ENCODE data around the gene ZNRF2.
"Not testable (repeated sequence)": the region's sequence is repeated elsewhere in the genome, so short reads cannot be mapped to it uniquely, and the experiment has no call there.

GRCh38 chr7:30287625-30288024 is 3.2 kb downstream of the ZNRF2 start:
- TF ChIP-seq CTCF, EP300, POLR2A (IDR thresholded peaks at IDR 0.05): not testable (repeated sequence)

Data from tibial nerve (tissue), 4 donors.